Endothelial cell of umbilical vein (primary cell): Measurements from ENCODE around the gene FOXP4. TPM values are rescaled to one million over a fixed set of nuclear protein-coding genes. Genes with fewer than 3 reads are reported as not detected.

Source experiments
- BruUV-seq: library from RNA; stranded (reverse); fragments of 400-500 nt; replicated peaks from 2 replicates; lab custom pipeline; 2021; lab: Mats Ljungman, UMichigan
- CTCF ChIA-PET: fragments of 300-600, 350-600 bp; sonication (Branson Sonifier 250); formaldehyde crosslinking; loops from one replicate; lab custom pipeline; 2021; ENCODE audit warnings: antibody characterized with exemption, inconsistent platforms; lab: Charles Lee
- POLR2A ChIA-PET: fragments of 300-600, 350-600 bp; sonication (Branson Sonifier 250); formaldehyde crosslinking; loops from one replicate; lab custom pipeline; 2021; ENCODE audit warnings: antibody characterized with exemption, inconsistent platforms; lab: Charles Lee
- DNase-seq: peaks from one replicate; pipeline ENCODE4 v3.0.0-alpha.2; 2011; ENCODE audit warnings: low read depth, low spot score
- FAIRE-seq: peaks from 2 replicates; lab custom pipeline; 2011; peaks lifted over from hg19 to GRCh38; lab: Jason Lieb, UNC
- H2AFZ ChIP-seq: 2 replicates; pipeline ENCODE4 v1.6.0; 2012; ENCODE audit warnings: low read depth, low read length, control low read depth, inconsistent platforms
- H3K27ac ChIP-seq: 2 replicates; pipeline ENCODE4 v1.5.1; 2011; ENCODE audit warnings: low read depth, mild to moderate bottlenecking, control low read depth, low read length, moderate library complexity; ENCODE audit not compliant: insufficient read depth
- H3K27me3 ChIP-seq, 2 experiments: 2 replicates each; pipeline versions ENCODE4 v1.6.0 to v1.6.1; 2011; ENCODE audit warnings: low read length in 2 of 2, mixed read lengths in 1 of 2; ENCODE audit not compliant: control insufficient read depth in 2 of 2, insufficient read depth in 2 of 2
- H3K36me3 ChIP-seq, 2 experiments: 2 replicates in 1 of 2; 3 replicates in 1 of 2; pipeline ENCODE4 v1.5.1; 2011; ENCODE audit warnings: low read length in 2 of 2, mild to moderate bottlenecking in 1 of 2, moderate library complexity in 1 of 2; ENCODE audit not compliant: control insufficient read depth in 2 of 2, insufficient read depth in 2 of 2; ENCODE audit errors: extremely low read depth in 1 of 2
- H3K4me1 ChIP-seq: 3 replicates; pipeline ENCODE4 v1.5.1; 2011; ENCODE audit warnings: mild to moderate bottlenecking, low read length; ENCODE audit not compliant: control insufficient read depth, insufficient read depth; ENCODE audit errors: extremely low read depth
- H3K4me2 ChIP-seq: 2 replicates; pipeline ENCODE4 v1.6.1; 2011; ENCODE audit warnings: low read length, control low read depth, mixed read lengths; ENCODE audit not compliant: insufficient read depth
- H3K4me3 ChIP-seq, 3 experiments: fragments of 200-600 bp in 1 of 3; sonication (generic), shearing (Covaris generic) in 1 of 3; replicated peaks in 1 of 3; 2 replicates each; pipeline ENCODE4 v1.5.1; 2011 to 2016; ENCODE audit warnings: control low read depth in 3 of 3, low read length in 3 of 3, mild to moderate bottlenecking in 2 of 3, inconsistent platforms in 1 of 3, low read depth in 1 of 3, moderate library complexity in 1 of 3; ENCODE audit not compliant: insufficient read depth in 1 of 3
- H3K79me2 ChIP-seq: 2 replicates; pipeline ENCODE4 v1.6.0; 2012; ENCODE audit warnings: low read length, inconsistent platforms; ENCODE audit not compliant: control insufficient read depth, insufficient read depth
- H3K9ac ChIP-seq: replicated peaks from 2 replicates; pipeline ENCODE3; 2011; ENCODE audit warnings: low read length, control low read depth; ENCODE audit not compliant: insufficient read depth; ENCODE audit errors: extremely low read depth
- H3K9me1 ChIP-seq: replicated peaks from 3 replicates; pipeline ENCODE4 v1.6.0; 2011; ENCODE audit warnings: mild to moderate bottlenecking, low read length; ENCODE audit not compliant: control insufficient read depth, insufficient read depth; ENCODE audit errors: extremely low read depth
- H3K9me3 ChIP-seq: replicated peaks from 2 replicates; pipeline ENCODE4 v1.5.1; 2012; ENCODE audit warnings: low read length, inconsistent platforms; ENCODE audit not compliant: control insufficient read depth, insufficient read depth
- H4K20me1 ChIP-seq: replicated peaks from 2 replicates; pipeline ENCODE3; 2011; ENCODE audit warnings: mild to moderate bottlenecking, low read length; ENCODE audit not compliant: control insufficient read depth, insufficient read depth; ENCODE audit errors: extremely low read depth
- EZH2 ChIP-seq: IDR thresholded peaks from 2 replicates; pipeline ENCODE4 v1.6.1; 2012; ENCODE audit warnings: borderline replicate concordance, low read depth, mild to moderate bottlenecking, moderate library complexity, low read length, inconsistent platforms; ENCODE audit not compliant: severe bottlenecking
- FOS ChIP-seq: IDR thresholded peaks from 2 replicates; pipeline ENCODE4 v1.6.1; 2011; ENCODE audit warnings: mild to moderate bottlenecking, low read length, moderate library complexity, borderline replicate concordance; ENCODE audit not compliant: insufficient read depth
- GATA2 ChIP-seq: IDR thresholded peaks from 2 replicates; pipeline ENCODE4 v1.7.0; 2011; ENCODE audit warnings: low read depth, mild to moderate bottlenecking, moderate library complexity, mixed read lengths, low read length; ENCODE audit not compliant: insufficient read length, insufficient read depth
- JUN ChIP-seq: IDR thresholded peaks from 2 replicates; pipeline ENCODE4 v1.6.1; 2011; ENCODE audit warnings: borderline replicate concordance, low read depth; ENCODE audit not compliant: insufficient read length, insufficient read depth
- MYC ChIP-seq: IDR thresholded peaks from one replicate; pipeline ENCODE4 v1.6.1; 2011; ENCODE audit warnings: mild to moderate bottlenecking, low read depth, low read length
- POLR2A ChIP-seq: IDR thresholded peaks from 2 replicates; pipeline ENCODE4 v1.6.1; 2012; ENCODE audit warnings: low read depth, mild to moderate bottlenecking, control low read depth, low read length
- POLR2AphosphoS5 ChIP-seq: IDR thresholded peaks from 2 replicates; pipeline ENCODE4 v1.6.1; 2012; ENCODE audit warnings: low read depth, mild to moderate bottlenecking, control low read depth, low read length, moderate library complexity; ENCODE audit not compliant: insufficient read depth
- dilution Hi-C: fragments of 300-500 bp; cut with MboI; formaldehyde crosslinking; loops from one replicate; pipeline ENCODE4 v1.15.0; 2019; ENCODE audit warnings: low sequenced_read_pairs; ENCODE audit not compliant: extremely low pct_ligation_motif_present
- intact Hi-C: fragments of 100-400 bp; cut with micrococcal nuclease; formaldehyde crosslinking; loops from one replicate; pipeline ENCODE4 v1.10.0; 2022
- polyA plus RNA-seq, 4 experiments: library from polyadenylated mRNA; depleted of rRNA in 3 of 4; stranded (reverse) in 3 of 4; unstranded in 1 of 4; fragments of >200 nt; gene quantifications; 2 replicates each; pipeline versions ENCODE4 v1.2.1 to v1.2.3, GENCODE V29; 2011 to 2012; ENCODE audit warnings: missing spikeins in 1 of 4
- total RNA-seq: library from RNA; stranded (reverse); gene quantifications from 2 replicates; pipeline ENCODE4 v1.2.3, GENCODE V29; 2021
- TF ChIP-seq, protein P1 (sequence below), 2 donors: IDR thresholded peaks; 1 replicate in 1 of 2; 2 replicates in 1 of 2; pipeline ENCODE4 v1.5.1; 2011; ENCODE audit warnings: low read length in 2 of 2, mild to moderate bottlenecking in 2 of 2, moderate library complexity in 2 of 2, control low read depth in 1 of 2, inconsistent platforms in 1 of 2, low read depth in 1 of 2; ENCODE audit not compliant: insufficient read depth in 1 of 2; ENCODE audit errors: extremely low read depth in 1 of 2
- TF ChIP-seq, protein P2 (sequence below): IDR thresholded peaks from 2 replicates; pipeline ENCODE4 v1.6.1; 2011; ENCODE audit not compliant: insufficient read depth, insufficient read length

The FOXP4 gene
- total and polyA plus RNA-seq, 2 donors (not counting 3 experiments of a cell fraction or from before 2014, with no cell fraction given): 5.6 to 23.9 TPM

DNA sequence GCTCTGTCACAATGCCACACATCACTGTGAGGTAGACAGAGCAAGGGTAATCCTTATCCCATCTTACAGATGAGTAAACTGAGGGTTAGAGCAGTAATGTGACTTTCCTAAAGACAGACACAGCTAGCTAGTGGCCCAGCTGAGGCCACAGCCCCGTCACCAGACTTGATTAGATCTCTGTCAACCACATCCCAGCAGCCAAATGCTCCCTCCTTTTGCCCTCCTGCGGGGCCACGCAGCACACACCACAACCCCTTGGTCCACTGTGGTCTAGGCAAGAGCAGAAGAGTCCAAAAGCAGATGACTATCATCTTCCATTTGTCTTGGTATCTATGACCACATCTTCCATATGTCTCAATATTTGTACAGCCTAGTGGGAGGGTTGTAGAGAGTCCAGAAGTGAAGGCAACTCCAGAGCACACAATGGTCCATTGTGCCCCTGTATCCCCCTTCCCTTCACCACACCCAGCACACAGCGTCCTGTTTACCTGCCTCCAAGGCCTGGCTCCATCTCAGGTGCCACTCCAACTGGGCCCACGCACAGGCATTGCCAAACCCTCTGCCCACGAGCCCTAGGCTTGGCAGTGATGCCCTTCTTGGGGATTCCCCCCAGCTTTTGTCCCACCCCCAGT is 47.1 kb upstream of the FOXP4 start:
- Histone ChIP-seq H3K9me1 (no peaks in the 10 kb centered on the region), H2AFZ (no peak overlapping the region), H3K9me3 (no peaks in the 10 kb centered on the region), H3K79me2 (no peaks in the 10 kb centered on the region), H3K4me2 (no peak overlapping the region), H4K20me1 (no peaks in the 10 kb centered on the region), H3K36me3 (no peaks in the 10 kb centered on the region), H3K4me1 (peaks cover 8% of the 10 kb centered on the region), H3K4me3 (no peak overlapping the region), H3K27me3 (peaks cover 21 to 23% of the 10 kb centered on the region in 2 experiments), H3K9ac (no peak overlapping the region), H3K27ac (no peak overlapping the region)
- no TSS peak for BruUV-seq
- FAIRE-seq: no peak
- DNase-seq: no peak
- dilution Hi-C loops (no loop called here), intact Hi-C loops (no loop called here)
- no peak for TF ChIP-seq JUN
- TF ChIP-seq MYC: no peak
- no peak for TF ChIP-seq POLR2A
- no peak for TF ChIP-seq EZH2
- no peak for TF ChIP-seq FOS
- TF ChIP-seq POLR2AphosphoS5: no peak
- TF ChIP-seq, protein P1, sequence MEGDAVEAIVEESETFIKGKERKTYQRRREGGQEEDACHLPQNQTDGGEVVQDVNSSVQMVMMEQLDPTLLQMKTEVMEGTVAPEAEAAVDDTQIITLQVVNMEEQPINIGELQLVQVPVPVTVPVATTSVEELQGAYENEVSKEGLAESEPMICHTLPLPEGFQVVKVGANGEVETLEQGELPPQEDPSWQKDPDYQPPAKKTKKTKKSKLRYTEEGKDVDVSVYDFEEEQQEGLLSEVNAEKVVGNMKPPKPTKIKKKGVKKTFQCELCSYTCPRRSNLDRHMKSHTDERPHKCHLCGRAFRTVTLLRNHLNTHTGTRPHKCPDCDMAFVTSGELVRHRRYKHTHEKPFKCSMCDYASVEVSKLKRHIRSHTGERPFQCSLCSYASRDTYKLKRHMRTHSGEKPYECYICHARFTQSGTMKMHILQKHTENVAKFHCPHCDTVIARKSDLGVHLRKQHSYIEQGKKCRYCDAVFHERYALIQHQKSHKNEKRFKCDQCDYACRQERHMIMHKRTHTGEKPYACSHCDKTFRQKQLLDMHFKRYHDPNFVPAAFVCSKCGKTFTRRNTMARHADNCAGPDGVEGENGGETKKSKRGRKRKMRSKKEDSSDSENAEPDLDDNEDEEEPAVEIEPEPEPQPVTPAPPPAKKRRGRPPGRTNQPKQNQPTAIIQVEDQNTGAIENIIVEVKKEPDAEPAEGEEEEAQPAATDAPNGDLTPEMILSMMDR (IDR thresholded peaks at IDR 0.05; ENCODE audit: extremely low read depth in 1 of 2, insufficient read depth in 1 of 2, low read depth in 1 of 2, low read length in 2 of 2): no peak
- TF ChIP-seq GATA2: no peak
- TF ChIP-seq, protein P2, sequence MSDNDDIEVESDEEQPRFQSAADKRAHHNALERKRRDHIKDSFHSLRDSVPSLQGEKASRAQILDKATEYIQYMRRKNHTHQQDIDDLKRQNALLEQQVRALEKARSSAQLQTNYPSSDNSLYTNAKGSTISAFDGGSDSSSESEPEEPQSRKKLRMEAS: no peak
- CTCF ChIA-PET: no interaction called here
- POLR2A ChIA-PET: no interaction called here
